ENCODE results near the gene UGT1A3.
A peak's percentile ranks its signal among the peaks of the same experiment; 100 is the strongest.
"Not testable (repeated sequence)": the region's sequence is repeated elsewhere in the genome, so short reads cannot be mapped to it uniquely, and the experiment has no call there.

The UGT1A3 gene

GRCh38 chr2:233713262-233713615, 15.6 kb upstream of the UGT1A3 start:
- H4K20me1 ChIP-seq (ENCODE audit: insufficient read depth, low read length): no peaks in the 10 kb centered on the region
- no peak overlapping the region for H3K4me2 ChIP-seq (ENCODE audit: insufficient read depth, low read length)
- no peak for TF ChIP-seq EZH2 (IDR thresholded peaks at IDR 0.05; ENCODE audit: borderline replicate concordance, low read depth, low read length, severe bottlenecking)
- TF ChIP-seq CTCF (IDR thresholded peaks at IDR 0.05; ENCODE audit: borderline replicate concordance, extremely low read depth, low read length, poor library complexity, severe bottlenecking): no peak
- no peak overlapping the region for H3K27ac ChIP-seq (ENCODE audit: low read length)
- H3K36me3 ChIP-seq (ENCODE audit: insufficient read depth, low read length): no peaks in the 10 kb centered on the region
- DNase-seq (peak; percentile 10), ATAC-seq (ENCODE audit: insufficient read depth, low read depth) (no peak; the same call in 2 of the 3 replicates)
- H3K9ac ChIP-seq (ENCODE audit: low read depth, low read length): no peak overlapping the region
- no peak overlapping the region for H3K4me3 ChIP-seq (ENCODE audit: low read depth in 1 of 2, low read length in 2 of 2)
- no peak overlapping the region for H2AFZ ChIP-seq (ENCODE audit: low read depth, low read length)
- H3K27me3 ChIP-seq (ENCODE audit: insufficient read depth, low read length, poor library complexity): peaks cover 7% of the 10 kb centered on the region
- no peaks in the 10 kb centered on the region for H3K79me2 ChIP-seq (ENCODE audit: insufficient read depth, low read length)
- no peaks in the 10 kb centered on the region for H3K9me3 ChIP-seq (ENCODE audit: insufficient read depth, low read length, severe bottlenecking)
- H3K4me1 ChIP-seq (ENCODE audit: insufficient read depth, low read length): no peaks in the 10 kb centered on the region

- Histone ChIP-seq H3K9me3 (ENCODE audit: insufficient read depth, low read length, severe bottlenecking) (no peaks in the 10 kb centered on the region), H3K4me3 (ENCODE audit: low read depth in 1 of 2, low read length in 2 of 2) (no peak overlapping the region), H4K20me1 (ENCODE audit: insufficient read depth, low read length) (no peaks in the 10 kb centered on the region), H3K79me2 (ENCODE audit: insufficient read depth, low read length) (no peaks in the 10 kb centered on the region), H3K27me3 (ENCODE audit: insufficient read depth, low read length, poor library complexity) (peaks cover 7% of the 10 kb centered on the region), H2AFZ (ENCODE audit: low read depth, low read length) (no peak overlapping the region), H3K36me3 (ENCODE audit: insufficient read depth, low read length) (no peaks in the 10 kb centered on the region), H3K4me1 (ENCODE audit: insufficient read depth, low read length) (no peaks in the 10 kb centered on the region), H3K9ac (ENCODE audit: low read depth, low read length) (no peak overlapping the region), H3K27ac (ENCODE audit: low read length) (no peak overlapping the region), H3K4me2 (ENCODE audit: insufficient read depth, low read length) (no peak overlapping the region)
- DNase-seq: no peak
- ATAC-seq (ENCODE audit: insufficient read depth, low read depth): no peak
- TF ChIP-seq CTCF (IDR thresholded peaks at IDR 0.05; ENCODE audit: borderline replicate concordance, extremely low read depth, low read length, poor library complexity, severe bottlenecking) (no peak), EZH2 (IDR thresholded peaks at IDR 0.05; ENCODE audit: borderline replicate concordance, low read depth, low read length, severe bottlenecking) (no peak)
Observed at GRCh38 chr2:233714121-233714520, 14.7 kb upstream of the UGT1A3 start.

GRCh38 chr2:233718552-233718951, 10.3 kb upstream of the UGT1A3 start, which contains the start of gene UGT1A4:
UGT1A4 (plus strand) TSS chr2:233718736; CDS start chr2:233718821, 85 bp downstream.
- H3K4me3 ChIP-seq (ENCODE audit: low read depth in 1 of 2, low read length in 2 of 2): no peak within 1 kb of the TSS
- ATAC-seq (ENCODE audit: insufficient read depth, low read depth) (no peak), DNase-seq (no peak)
- no peak within 1 kb of the TSS for H3K27ac ChIP-seq (ENCODE audit: low read length)
- no peaks in the 10 kb centered on the region for H3K79me2 ChIP-seq (ENCODE audit: insufficient read depth, low read length)
- no peak within 1 kb of the TSS for H2AFZ ChIP-seq (ENCODE audit: low read depth, low read length)
- no peaks in the 10 kb centered on the region for H3K9me3 ChIP-seq (ENCODE audit: insufficient read depth, low read length, severe bottlenecking)
- H3K36me3 ChIP-seq (ENCODE audit: insufficient read depth, low read length): no peaks in the 10 kb centered on the region
- no peaks in the 10 kb centered on the region for H4K20me1 ChIP-seq (ENCODE audit: insufficient read depth, low read length)
- H3K27me3 ChIP-seq (ENCODE audit: insufficient read depth, low read length, poor library complexity): peaks cover 7% of the 10 kb centered on the region
- H3K9ac ChIP-seq (ENCODE audit: low read depth, low read length): no peak within 1 kb of the TSS
- H3K4me1 ChIP-seq (ENCODE audit: insufficient read depth, low read length): no peaks in the 10 kb centered on the region
- no peak for TF ChIP-seq CTCF (IDR thresholded peaks at IDR 0.05; ENCODE audit: borderline replicate concordance, extremely low read depth, low read length, poor library complexity, severe bottlenecking)
- TF ChIP-seq EZH2 (IDR thresholded peaks at IDR 0.05; ENCODE audit: borderline replicate concordance, low read depth, low read length, severe bottlenecking): no peak
- H3K4me2 ChIP-seq (ENCODE audit: insufficient read depth, low read length): no peak within 1 kb of the TSS

GRCh38 chr2:233736868-233737653, 8.2 kb downstream of the UGT1A3 start:
- ATAC-seq (ENCODE audit: insufficient read depth, low read depth); H3K4me3 ChIP-seq (ENCODE audit: low read depth in 1 of 2, low read length in 2 of 2); H3K27me3 ChIP-seq (ENCODE audit: insufficient read depth, low read length, poor library complexity); DNase-seq; H4K20me1 ChIP-seq (ENCODE audit: insufficient read depth, low read length); H2AFZ ChIP-seq (ENCODE audit: low read depth, low read length); H3K9ac ChIP-seq (ENCODE audit: low read depth, low read length); H3K4me2 ChIP-seq (ENCODE audit: insufficient read depth, low read length); H3K4me1 ChIP-seq (ENCODE audit: insufficient read depth, low read length); H3K36me3 ChIP-seq (ENCODE audit: insufficient read depth, low read length); H3K27ac ChIP-seq (ENCODE audit: low read length); H3K79me2 ChIP-seq (ENCODE audit: insufficient read depth, low read length); H3K9me3 ChIP-seq (ENCODE audit: insufficient read depth, low read length, severe bottlenecking): not testable (repeated sequence)

All from DND-41 (cell line).